K562 (cell line): Measurements from ENCODE around the gene G6PC1.

Experiments
- BMI1 ChIP-seq: fragments of 150-350 bp; IDR thresholded peaks from 2 replicates; pipeline ENCODE4 v1.6.1; 2014; ENCODE audit warnings: low read length
- CEBPB ChIP-seq: fragments of 450-650 bp; IDR thresholded peaks from 2 replicates; pipeline ENCODE4 v1.6.1; 2016; ENCODE audit warnings: missing genetic modification characterization, missing compliant biosample characterization
- MYBL2 ChIP-seq, 2 experiments: fragments of 450-650 bp in 1 of 2; sonication (generic) in 1 of 2; formaldehyde crosslinking in 1 of 2; IDR thresholded peaks; 2 replicates each; pipeline versions ENCODE4 v1.6.1 to v1.8.1; 2017 to 2022; ENCODE audit warnings: borderline replicate concordance in 1 of 2, inconsistent platforms in 1 of 2, low read depth in 1 of 2, mild to moderate bottlenecking in 1 of 2, missing genetic modification reagents in 1 of 2, moderate library complexity in 1 of 2
- RNF2 ChIP-seq: sonication (generic); IDR thresholded peaks from 2 replicates; pipeline ENCODE4 v1.6.1; 2016
- ZNF431 ChIP-seq: sonication (generic); formaldehyde crosslinking; IDR thresholded peaks from 2 replicates; pipeline ENCODE4 v1.8.0; 2022; ENCODE audit warnings: mild to moderate bottlenecking, missing genetic modification reagents
- TF ChIP-seq, protein P1 (sequence below): fragments of 200-800 bp; sonication (Bioruptor generic); IDR thresholded peaks from 2 replicates; pipeline ENCODE4 v1.6.1; 2016; ENCODE audit warnings: missing genetic modification characterization, missing compliant biosample characterization

DNA sequence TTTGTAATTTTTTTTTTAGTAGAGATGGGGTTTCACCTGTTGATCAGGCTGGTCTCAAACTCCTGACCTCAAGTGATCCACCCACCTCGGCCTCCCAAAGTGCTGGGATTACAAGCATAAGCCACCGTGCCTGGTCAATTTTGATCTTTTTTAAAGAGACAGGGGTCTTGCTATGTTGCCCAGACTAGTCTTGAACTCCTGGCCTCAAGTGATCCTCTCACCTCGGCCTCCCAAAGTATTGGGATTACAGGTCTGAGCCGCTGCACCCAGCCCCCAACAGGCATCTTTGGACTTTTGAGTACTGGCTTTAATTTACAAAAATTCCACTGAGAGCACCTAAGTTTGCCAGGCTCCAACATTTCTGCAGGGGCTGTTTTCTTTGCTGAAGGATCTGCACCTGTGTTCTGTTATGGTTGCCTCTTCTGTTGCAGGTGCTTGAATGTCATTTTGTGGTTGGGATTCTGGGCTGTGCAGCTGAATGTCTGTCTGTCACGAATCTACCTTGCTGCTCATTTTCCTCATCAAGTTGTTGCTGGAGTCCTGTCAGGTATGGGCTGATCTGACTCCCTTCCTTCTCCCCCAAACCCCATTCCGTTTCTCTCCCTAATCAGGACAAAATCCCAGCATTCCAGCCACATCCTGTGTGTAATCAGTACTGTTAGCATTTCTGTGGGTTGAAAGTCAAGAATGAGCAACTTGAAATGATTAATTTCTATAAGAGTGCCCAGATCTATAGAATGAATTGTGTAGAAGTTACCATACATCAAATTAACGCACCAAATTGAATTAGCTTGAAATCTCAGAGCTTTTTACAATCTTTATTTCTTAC lies 8.5 kb downstream of the G6PC1 start:
- TF ChIP-seq CEBPB (no peak), BMI1 (no peak), ZNF431 (CRISPR knock-in tag) (no peak), RNF2 (no peak), MYBL2 (IDR thresholded peaks at IDR 0.05; ENCODE audit: low read depth) (no peak), MYBL2 (CRISPR knock-in tag; IDR thresholded peaks at IDR 0.05; ENCODE audit: borderline replicate concordance) (no peak)
- TF ChIP-seq, protein P1, sequence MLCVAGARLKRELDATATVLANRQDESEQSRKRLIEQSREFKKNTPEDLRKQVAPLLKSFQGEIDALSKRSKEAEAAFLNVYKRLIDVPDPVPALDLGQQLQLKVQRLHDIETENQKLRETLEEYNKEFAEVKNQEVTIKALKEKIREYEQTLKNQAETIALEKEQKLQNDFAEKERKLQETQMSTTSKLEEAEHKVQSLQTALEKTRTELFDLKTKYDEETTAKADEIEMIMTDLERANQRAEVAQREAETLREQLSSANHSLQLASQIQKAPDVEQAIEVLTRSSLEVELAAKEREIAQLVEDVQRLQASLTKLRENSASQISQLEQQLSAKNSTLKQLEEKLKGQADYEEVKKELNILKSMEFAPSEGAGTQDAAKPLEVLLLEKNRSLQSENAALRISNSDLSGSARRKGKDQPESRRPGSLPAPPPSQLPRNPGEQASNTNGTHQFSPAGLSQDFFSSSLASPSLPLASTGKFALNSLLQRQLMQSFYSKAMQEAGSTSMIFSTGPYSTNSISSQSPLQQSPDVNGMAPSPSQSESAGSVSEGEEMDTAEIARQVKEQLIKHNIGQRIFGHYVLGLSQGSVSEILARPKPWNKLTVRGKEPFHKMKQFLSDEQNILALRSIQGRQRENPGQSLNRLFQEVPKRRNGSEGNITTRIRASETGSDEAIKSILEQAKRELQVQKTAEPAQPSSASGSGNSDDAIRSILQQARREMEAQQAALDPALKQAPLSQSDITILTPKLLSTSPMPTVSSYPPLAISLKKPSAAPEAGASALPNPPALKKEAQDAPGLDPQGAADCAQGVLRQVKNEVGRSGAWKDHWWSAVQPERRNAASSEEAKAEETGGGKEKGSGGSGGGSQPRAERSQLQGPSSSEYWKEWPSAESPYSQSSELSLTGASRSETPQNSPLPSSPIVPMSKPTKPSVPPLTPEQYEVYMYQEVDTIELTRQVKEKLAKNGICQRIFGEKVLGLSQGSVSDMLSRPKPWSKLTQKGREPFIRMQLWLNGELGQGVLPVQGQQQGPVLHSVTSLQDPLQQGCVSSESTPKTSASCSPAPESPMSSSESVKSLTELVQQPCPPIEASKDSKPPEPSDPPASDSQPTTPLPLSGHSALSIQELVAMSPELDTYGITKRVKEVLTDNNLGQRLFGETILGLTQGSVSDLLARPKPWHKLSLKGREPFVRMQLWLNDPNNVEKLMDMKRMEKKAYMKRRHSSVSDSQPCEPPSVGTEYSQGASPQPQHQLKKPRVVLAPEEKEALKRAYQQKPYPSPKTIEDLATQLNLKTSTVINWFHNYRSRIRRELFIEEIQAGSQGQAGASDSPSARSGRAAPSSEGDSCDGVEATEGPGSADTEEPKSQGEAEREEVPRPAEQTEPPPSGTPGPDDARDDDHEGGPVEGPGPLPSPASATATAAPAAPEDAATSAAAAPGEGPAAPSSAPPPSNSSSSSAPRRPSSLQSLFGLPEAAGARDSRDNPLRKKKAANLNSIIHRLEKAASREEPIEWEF (CRISPR knock-in tag): no peak
